NCI-H345 (cell line): Measurements from ENCODE around the gene NCOA7.
"Not testable (repeated sequence)": the region's sequence is repeated elsewhere in the genome, so short reads cannot be mapped to it uniquely, and the experiment has no call there.

ENCODE experiments used
- DNase-seq: peaks from one replicate; lab custom pipeline; 2025; lab: John Stamatoyannopoulos, UW

Gene NCOA7

DNA sequence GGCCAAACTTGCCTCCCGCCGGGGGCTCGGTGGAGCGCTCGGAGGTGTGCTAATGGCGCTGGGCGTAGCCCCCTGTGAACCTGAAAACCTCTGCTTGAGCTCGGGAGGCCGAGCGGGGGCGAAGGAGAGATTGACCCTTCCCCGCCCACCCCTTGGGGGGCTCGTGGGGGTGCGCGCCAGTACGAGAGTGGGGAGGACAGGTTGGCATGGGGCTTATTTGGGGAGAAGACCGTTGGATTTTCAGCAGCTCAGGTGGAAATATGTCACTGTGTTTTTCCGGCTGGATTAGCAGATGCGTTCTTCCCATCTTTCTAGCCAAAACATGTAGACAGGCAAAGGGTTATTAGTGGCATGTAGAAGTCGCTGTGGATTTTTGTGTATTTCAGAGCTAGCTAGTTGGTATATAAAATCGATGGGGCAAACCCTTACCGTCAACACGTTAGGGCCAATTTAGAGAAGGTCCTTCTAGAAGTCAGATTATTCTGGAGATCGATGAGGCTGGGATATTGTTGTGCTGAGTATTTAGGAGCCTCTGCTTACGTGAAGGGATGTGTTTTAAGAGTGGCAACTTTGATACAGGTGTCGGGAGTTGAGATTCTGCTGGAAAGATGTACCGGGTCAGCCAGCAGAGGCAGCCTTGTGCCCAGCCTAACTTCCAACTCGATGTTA is 525 bp downstream of the NCOA7 start:
- peak; percentile 63 for DNase-seq

DNA sequence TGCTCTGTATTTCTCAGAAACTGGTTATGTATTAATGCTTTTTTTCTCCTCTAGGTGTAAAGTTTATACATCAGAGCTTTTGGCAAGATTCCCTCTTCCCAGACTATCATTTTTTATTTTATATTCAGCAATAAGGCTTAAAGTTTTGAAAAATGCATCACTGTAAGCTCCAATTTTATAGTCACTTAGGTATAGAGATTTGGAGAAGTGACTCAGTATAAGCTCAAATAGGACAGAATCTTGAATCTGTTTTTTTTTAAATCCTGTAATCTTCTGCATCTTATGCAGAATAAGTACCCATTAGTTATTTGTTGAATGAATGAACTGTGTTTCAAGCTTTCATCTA is 1.0 kb downstream of the NCOA7 start:
- DNase-seq = no peak

- no peak for DNase-seq
Observed at GRCh38 chr6:125792172-125792571, 1.4 kb downstream of the NCOA7 start.

DNA sequence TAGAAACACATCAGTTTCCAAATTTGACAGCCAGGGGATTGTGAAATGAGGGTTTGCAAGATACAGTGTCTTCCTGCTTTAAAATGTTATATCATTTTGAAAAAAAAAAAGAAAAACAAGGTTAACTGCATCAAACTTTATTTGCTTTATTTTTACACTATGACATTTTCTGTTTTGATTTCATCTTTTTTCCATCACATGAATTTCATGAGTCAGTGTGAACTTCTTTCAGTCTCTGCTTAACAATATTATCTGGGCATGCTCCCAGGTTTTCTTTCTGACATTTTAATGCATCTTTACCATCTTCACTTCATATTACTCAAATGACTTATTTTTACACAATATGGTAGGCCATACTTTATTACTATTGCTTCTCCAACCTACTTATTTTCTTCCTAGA is 1.9 kb downstream of the NCOA7 start:
- no peak for DNase-seq

- DNase-seq = no peak
Observed at GRCh38 chr6:125793280-125793679, 2.5 kb downstream of the NCOA7 start.

GRCh38 chr6:125793863-125794262 is 3.1 kb downstream of the NCOA7 start:
- DNase-seq = no peak

DNA sequence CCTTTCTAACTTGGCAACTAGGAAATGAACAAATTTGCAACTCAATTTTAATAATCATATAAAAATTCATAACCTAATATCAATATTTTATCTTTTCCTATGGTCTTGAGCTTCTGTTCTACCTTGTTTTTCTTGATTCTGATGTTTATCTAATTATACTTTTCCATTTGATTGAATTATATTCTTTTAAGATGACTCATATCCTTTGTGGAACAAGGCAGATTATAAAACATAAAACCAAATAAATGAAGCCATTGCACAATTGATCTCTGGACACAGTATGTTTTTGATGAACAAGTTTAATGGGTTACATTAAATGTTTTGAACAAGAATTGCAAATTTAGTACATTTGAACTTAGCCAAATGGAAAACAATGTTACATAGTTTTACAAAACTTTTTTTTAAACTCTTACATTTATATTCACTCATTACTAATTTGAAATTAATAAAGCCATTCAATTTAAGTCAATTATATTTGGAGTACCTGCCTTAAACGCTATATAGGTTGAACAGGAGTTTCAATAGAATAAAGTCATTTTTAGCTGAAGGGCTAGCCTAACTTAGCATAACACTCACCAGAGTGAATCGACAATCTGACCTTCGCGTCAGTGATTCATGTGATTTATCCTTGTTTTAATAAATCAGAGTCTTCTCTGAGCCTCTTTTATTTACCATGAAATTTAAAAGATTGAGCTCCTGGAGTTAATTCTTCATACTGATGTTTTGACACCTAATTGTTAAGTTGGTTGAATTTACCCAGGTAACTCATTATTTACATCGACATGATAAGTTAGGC is 3.8 kb downstream of the NCOA7 start:
- DNase-seq = no peak

DNA sequence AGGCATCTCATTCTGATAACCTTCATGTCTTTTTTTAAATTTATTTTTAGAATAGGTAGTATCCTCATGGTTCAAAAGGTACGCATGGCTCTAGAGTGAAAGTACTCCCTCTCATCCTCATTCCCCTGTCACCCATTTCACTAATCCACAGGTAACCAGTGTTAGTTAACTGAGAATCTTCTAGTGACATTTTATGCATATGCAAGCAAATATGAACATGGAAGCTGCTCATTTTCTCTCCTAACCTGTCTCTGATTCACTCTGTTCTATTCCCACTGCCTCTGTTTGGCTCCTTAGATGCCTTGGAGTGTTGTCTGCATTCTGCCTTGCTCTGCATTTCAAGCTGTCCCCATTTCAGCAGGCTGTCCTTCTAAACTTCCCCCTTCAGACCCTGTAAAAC is 4.5 kb downstream of the NCOA7 start:
- DNase-seq = no peak

DNA sequence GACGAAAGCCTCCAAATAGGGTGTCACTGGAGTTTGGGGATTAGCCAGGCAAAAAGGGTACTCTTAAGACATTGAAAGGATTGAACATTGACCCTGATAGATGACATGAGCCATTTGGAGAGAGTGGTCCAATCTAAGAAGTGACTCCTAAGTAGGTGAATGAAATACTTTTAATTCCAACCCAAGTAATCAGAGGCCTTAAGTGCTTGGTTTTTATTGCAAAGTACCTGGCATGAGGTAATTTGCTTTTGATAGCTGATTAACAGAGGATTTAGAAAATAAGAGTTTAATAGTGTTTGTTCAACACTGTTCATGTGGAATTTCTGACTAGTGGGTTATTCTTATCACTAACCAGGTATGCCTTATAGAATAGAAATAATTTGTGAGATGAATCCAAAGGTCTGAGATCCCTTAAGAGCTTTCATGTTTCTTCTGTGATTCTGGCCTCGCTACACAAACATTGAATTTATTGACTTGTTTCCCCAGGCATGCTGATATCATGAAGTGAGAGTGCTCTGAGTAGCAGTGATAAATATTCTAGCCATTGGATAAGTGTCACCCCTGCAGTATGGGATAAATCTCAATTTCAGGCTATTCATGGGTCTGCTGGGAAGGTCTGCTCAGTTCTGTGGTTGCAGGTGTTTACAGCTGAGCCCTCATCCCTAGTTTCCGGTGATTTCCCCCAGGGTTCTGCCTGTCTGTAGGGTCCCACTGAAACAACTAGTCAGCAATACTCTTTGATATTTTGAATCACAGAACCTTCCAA is 6.5 kb downstream of the NCOA7 start:
- DNase-seq = no peak

GRCh38 chr6:125797886-125798444 is 7.2 kb downstream of the NCOA7 start:
- DNase-seq = no peak

GRCh38 chr6:125798734-125799508 is 8.2 kb downstream of the NCOA7 start:
- no peak for DNase-seq

- DNase-seq = no peak
Observed at GRCh38 chr6:125802383-125802782, 11.6 kb downstream of the NCOA7 start.

GRCh38 chr6:125802943-125803377 is 12.2 kb downstream of the NCOA7 start:
- DNase-seq = no peak

GRCh38 chr6:125804264-125804663 is 13.5 kb downstream of the NCOA7 start:
- no peak for DNase-seq

DNA sequence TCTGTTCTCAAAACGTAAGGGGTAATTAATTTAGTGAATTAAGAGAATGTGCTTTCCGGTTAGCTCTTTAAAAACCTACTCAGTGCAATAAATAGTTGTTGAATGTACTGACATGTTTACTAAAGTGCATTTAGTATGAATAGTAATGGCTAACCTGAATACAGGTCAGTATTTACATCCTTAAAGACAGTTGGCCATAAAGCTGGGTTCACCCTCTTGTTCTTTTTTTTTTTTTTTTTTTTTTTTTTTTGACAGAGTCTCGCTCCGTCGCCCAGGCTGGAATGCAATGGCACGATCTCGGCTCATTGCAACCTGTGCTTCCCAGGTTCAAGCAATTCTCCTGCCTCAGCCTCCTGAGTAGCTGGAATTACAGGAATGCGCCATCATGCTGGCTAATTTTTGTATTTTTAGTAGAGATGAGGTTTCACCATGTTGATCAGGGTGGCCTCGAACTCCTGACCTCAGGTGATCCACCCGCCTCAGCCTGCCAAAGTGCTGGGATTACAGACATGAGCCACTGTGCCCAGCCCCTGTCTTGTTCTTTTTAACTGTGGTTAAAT is 14.2 kb downstream of the NCOA7 start:
- not testable (repeated sequence) for DNase-seq

- no peak for DNase-seq
Observed at GRCh38 chr6:125806813-125807212, 16.1 kb downstream of the NCOA7 start.

GRCh38 chr6:125807293-125807692 is 16.5 kb downstream of the NCOA7 start:
- no peak for DNase-seq

GRCh38 chr6:125808060-125808459 is 17.3 kb downstream of the NCOA7 start:
- DNase-seq = no peak

DNA sequence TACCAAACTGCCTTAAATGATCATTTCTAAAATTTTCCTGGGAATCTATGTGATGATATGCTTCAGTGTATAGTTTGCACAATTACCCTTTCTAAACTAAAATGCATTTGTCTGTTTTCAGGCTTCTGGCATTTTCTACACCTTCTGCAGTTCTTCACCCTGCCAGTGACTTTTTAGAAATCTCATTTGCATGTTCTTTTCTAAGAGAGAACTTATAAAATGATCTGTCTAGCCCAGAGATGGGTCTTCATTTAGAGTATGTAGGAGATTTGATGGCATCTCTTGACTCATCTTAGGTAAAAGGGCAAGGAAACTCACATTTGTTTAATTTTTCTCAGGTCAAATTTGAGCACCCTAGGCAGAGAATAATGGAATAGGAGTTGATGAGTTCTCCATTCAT is 17.8 kb downstream of the NCOA7 start:
- no peak for DNase-seq

DNA sequence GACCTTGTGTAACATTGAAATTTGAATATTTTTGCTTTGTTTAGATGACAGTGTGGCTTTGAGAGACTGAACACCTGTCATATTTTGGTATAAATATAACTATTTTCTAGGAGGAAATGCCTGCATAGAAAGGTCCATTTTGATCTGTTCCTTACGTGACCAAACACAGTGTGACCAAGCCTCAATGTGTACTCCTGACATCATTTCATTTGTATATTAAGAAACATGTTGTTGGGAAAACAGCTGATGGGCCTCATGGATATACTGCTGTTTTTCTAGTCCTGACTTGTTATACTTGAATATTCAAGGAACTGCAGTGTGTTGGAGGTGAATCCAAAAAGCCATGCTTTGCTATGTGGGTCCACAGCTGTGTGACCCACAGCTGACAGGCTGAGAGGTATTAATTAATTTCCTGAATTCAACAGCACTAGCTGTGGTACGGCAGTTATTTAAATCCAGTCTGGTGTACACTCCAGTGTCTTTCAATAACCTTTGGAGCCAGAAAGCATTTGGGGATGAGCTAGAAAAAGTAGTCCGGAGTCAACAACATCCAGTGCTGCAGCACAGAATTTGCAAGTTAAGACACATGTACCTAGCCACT is 18.9 kb downstream of the NCOA7 start:
- no peak for DNase-seq

GRCh38 chr6:125810445-125810844 is 19.7 kb downstream of the NCOA7 start:
- DNase-seq = peak; percentile 78
